ENCODE results near the gene VAV1. TPM values are rescaled to one million over a fixed set of nuclear protein-coding genes. Genes with fewer than 3 reads are reported as not detected.
A peak's percentile ranks its signal among the peaks of the same experiment; 100 is the strongest.

VAV1 gene
- total RNA-seq, 2 donors from 2014 or later: 111 to 114 TPM

GRCh38 chr19:6891761-6892385 is 119.4 kb downstream of the VAV1 start:
- peaks cover 35 to 42% of the 10 kb centered on the region in 2 donors for H3K36me3 Mint-ChIP-seq (ENCODE audit: insufficient read depth in 2 of 2)
- H3K9me3 Mint-ChIP-seq: peaks cover 16 to 19% of the 10 kb centered on the region in 2 donors
- ATAC-seq (replicated peaks in 1 of 2): no peak
- H3K4me1 Mint-ChIP-seq (ENCODE audit: low read depth): peaks cover 72% of the 10 kb centered on the region
- H3K27ac Mint-ChIP-seq: peak overlapping the region; percentile 31
- peak overlapping the region; percentile 51 to 58 for H3K4me3 Mint-ChIP-seq
- no peak for DNase-seq
- no peaks in the 10 kb centered on the region for H3K27me3 Mint-ChIP-seq (ENCODE audit: low read depth)

GRCh38 chr19:6894313-6894712 is 121.8 kb downstream of the VAV1 start:
- Mint-ChIP-seq H3K27ac (no peak overlapping the region), H3K4me3 (no peak overlapping the region), H3K27me3 (ENCODE audit: low read depth) (no peaks in the 10 kb centered on the region), H3K36me3 (ENCODE audit: insufficient read depth in 2 of 2) (peaks cover 30 to 45% of the 10 kb centered on the region in 2 donors), H3K9me3 (peaks cover 13 to 14% of the 10 kb centered on the region in 2 donors), H3K4me1 (ENCODE audit: low read depth) (peaks cover 49% of the 10 kb centered on the region)
- no peak for DNase-seq
- ATAC-seq (replicated peaks in 1 of 2): no peak

GRCh38 chr19:6903446-6903845 is 130.9 kb downstream of the VAV1 start:
- Mint-ChIP-seq H3K27me3 (ENCODE audit: low read depth) (no peaks in the 10 kb centered on the region), H3K9me3 (peaks cover 7 to 10% of the 10 kb centered on the region in 2 donors), H3K4me3 (no peak overlapping the region), H3K27ac (no peak overlapping the region), H3K4me1 (ENCODE audit: low read depth) (no peaks in the 10 kb centered on the region), H3K36me3 (ENCODE audit: insufficient read depth in 2 of 2) (peaks cover 16 to 21% of the 10 kb centered on the region in 2 donors)
- DNase-seq: no peak
- ATAC-seq (replicated peaks in 1 of 2): no peak

- Mint-ChIP-seq H3K27ac (no peak overlapping the region), H3K9me3 (peaks cover 0 to 3% of the 10 kb centered on the region in 2 donors), H3K4me3 (no peak overlapping the region), H3K27me3 (ENCODE audit: low read depth) (no peaks in the 10 kb centered on the region), H3K36me3 (ENCODE audit: insufficient read depth in 2 of 2) (peaks cover 9 to 11% of the 10 kb centered on the region in 2 donors), H3K4me1 (ENCODE audit: low read depth) (no peaks in the 10 kb centered on the region)
- no peak for DNase-seq
- ATAC-seq (replicated peaks in 1 of 2): no peak
Observed at GRCh38 chr19:6906559-6907060, 134.1 kb downstream of the VAV1 start.

Other genes starting within 250 kb of the VAV1 start
- gene TNFSF9, start 241.7 kb upstream of the VAV1 start, total RNA-seq: 1 to 10 TPM; 3.4 to 6.3 TPM
- gene CD70, start 181.6 kb upstream of the VAV1 start, total RNA-seq: 10 to 100 TPM; 25.0 to 31.5 TPM
- 10 to 100 TPM; 23.1 to 25.4 TPM for gene TNFSF14, start 102.5 kb upstream of the VAV1 start, total RNA-seq
- 1 to 10 TPM; 1.8 to 2.5 TPM for gene C3, start 52.1 kb upstream of the VAV1 start, total RNA-seq
- gene GPR108, start 35.1 kb upstream of the VAV1 start, total RNA-seq: 100 to 1,000 TPM; 130 to 162 TPM
- gene TRIP10, start 33.0 kb upstream of the VAV1 start, total RNA-seq: 10 to 100 TPM; 49.0 to 68.4 TPM
- gene SH2D3A, start 5.3 kb upstream of the VAV1 start, total RNA-seq: 10 to 100 TPM; 19.9 to 24.5 TPM
- gene ADGRE1, start 114.9 kb downstream of the VAV1 start, total RNA-seq: 10 to 100 TPM; 14.3 to 15.8 TPM
- not detected for gene MBD3L2B, start 248.7 kb downstream of the VAV1 start, total RNA-seq

Measured in activated T-cell treated with anti-CD3 and anti-CD28 coated beads, Interleukin-2, amount 50 U/mL, for 72 hours (primary cell).